HG02678 (cell line): ENCODE results near the gene SEMA6B.
"Not testable (repeated sequence)": the region's sequence is repeated elsewhere in the genome, so short reads cannot be mapped to it uniquely, and the experiment has no call there.

Experiments
- ATAC-seq: cut with Tn5 transposase; IDR thresholded peaks from one replicate; pipeline ENCODE4 v1.9.1; 2021; ENCODE audit warnings: mild to moderate bottlenecking, moderate library complexity; ENCODE audit not compliant: unreplicated experiment

SEMA6B gene

DNA sequence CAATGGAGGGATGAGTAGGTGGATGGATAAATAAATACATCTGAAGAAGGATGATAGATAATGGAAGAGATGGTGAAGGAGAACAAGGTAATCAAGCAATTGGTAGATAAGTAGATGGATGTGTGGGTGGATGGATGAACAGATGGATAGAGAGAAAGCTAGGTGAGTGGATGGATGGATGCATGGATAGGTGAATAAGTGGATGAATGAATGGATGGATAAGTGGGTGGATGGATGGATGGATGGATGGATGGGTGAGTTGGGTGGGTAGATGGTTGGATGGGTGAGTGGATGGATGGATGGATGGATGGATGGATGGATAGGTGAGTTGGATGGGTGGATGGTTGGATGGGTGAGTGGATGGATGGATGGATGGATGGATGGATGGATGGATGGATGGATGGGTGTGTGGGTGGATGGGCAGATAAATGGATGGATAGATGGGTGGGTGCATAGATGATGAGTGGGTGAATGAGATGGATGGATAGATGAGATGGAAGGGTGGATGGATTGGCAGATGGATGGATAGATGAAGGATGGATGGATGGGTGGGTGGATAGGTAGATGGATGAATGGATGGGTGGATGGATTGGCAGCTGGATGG, 6.3 kb downstream of the SEMA6B start:
- no peak for ATAC-seq

DNA sequence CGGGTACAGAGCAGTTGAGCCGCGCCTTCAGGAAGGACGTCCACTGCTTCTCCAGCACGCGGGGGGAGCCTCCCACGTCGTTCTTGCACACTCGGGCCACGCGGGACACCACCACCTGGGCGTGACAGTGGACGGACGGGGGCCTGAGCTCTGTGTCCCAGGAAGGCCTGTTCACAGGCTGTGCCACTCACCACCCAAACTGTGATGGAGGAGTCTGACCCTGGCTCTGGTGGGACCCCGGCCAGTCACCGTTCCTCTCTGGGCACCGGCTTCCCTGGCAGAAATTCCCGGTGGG, 7.0 kb downstream of the SEMA6B start:
- no peak for ATAC-seq

GRCh38 chr19:4550479-4551050, 8.9 kb downstream of the SEMA6B start:
- no peak for ATAC-seq

GRCh38 chr19:4550018-4550417, 9.5 kb downstream of the SEMA6B start:
- no peak for ATAC-seq

DNA sequence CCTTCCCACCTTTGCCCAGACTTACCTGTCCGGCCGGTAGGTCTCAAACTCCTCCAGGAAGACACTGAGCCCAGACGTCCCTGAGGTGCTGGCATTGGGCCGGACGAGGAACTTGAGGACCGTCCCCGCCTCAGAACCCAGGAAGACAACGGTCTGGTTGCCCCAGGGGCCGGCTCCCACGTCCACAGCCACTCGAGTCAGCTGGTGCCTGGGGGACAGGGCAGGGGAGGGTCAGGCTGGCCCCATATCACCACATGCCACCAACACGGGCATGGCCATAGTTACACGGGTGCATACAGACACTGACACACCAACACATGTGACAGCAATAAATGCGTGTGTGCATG, 11.3 kb downstream of the SEMA6B start:
- ATAC-seq = no peak

- no peak for ATAC-seq
These were observed 11.9 kb downstream of the SEMA6B start for GRCh38 chr19:4547303-4548237.

DNA sequence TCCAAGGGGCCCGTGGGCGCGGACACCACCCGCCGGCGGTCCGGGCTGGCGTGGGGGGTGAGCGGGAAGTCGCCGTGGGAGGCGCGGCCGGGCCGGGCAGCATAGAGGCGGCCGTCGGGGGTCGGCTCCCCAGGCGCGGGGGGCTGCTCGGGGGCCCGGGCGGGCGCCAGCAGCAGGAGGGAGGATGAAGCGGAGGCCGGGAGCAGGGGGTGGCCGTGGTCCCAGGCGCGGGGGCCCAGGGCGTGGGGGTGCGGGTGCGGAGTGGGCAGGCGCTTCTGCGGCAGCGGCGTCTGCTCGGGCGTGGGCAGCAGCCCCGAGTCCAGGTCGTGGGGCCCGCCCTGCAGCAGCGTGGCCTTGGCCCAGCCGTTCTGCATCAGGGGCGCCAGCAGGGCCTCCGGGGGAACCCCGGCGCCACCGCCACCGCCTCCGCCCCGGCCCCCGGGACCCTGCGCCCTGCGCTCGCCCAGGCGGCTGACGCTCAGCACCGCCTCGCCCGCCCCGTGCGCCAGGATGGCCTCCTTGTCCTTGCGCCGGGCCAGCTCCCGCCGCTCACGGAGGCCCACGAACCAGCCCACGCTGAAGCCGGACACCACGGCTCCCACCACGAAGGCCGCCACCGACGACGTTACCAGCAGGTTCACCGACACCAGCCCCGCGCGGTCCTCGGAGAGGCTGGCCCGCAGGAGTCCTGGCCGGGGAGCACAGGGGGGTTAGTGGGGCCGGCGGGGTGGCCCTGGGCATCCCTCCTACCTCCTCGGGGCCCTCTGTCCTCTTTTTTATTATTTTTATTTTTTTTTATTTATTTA, 15.4 kb downstream of the SEMA6B start:
- no peak for ATAC-seq

- no peak for ATAC-seq
These were observed 16.3 kb downstream of the SEMA6B start for GRCh38 chr19:4542896-4543841.

DNA sequence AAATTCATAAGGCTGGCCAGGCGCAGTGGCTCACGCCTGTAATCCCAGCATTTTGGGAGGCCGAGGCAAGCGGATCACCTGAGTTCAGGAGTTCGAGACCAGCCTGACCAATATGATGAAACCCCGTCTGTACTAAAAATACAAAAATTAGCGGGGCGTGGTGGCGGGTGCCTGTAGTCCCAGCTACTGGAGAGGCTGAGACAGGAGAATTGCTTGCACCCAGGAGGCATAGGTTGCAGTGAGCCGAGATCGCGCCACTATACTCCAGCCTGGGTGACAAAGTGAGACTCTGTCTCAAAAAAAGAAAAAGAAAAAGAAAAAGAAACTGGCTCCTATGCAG, 17.7 kb downstream of the SEMA6B start:
- not testable (repeated sequence) for ATAC-seq

GRCh38 chr19:4541114-4541805, 18.2 kb downstream of the SEMA6B start:
- no peak for ATAC-seq

DNA sequence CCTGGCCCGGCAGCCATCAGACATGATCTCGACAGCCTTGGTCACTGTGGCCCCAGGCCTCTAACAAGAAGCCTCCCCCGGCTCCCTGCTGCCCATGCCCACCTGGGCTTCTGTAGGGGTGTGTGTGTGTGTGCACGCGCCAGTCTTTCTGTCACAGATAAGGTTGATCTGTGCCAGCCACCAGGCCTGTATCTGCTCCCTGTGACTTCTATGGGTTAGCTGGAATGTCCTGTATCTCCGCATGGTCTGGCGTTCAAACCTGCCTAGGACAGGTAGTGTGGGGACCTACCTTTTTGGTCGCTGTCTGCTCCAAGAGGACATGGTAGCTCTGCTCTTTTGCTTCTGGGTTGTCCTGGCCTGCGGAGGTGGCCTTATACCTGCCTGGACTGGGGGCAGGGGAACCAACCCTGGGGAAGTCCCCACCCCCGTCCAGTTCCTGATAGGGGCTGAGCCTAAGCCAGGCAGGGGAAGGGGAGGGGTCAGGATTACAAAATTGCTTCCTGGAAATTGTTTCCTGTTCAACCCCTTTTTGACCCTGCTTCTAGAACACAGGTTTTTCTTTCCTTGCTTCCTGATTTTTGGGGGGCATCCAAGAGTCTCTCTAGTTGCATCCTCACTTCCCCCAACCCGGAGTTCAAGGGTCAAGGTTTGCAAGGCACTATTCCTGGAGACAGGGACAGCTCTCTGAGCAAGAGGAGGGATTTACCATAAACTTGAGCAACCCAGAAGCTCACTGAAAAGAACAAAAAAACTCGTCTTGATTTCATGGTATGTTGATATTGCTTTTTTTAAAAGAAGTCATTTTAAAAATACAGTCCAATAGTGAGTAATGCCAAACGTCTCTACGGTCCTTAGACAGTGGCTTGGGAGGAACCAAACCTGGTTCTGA, 19.5 kb downstream of the SEMA6B start, which contains the start of gene LRG1:
Gene LRG1 (minus strand): TSS at position 344 of the 889 bp plus-strand sequence. CDS start 23 bp downstream, at position 321.
- no peak for ATAC-seq

- no peak for ATAC-seq
These were observed 20.3 kb downstream of the SEMA6B start for GRCh38 chr19:4539169-4539692.

DNA sequence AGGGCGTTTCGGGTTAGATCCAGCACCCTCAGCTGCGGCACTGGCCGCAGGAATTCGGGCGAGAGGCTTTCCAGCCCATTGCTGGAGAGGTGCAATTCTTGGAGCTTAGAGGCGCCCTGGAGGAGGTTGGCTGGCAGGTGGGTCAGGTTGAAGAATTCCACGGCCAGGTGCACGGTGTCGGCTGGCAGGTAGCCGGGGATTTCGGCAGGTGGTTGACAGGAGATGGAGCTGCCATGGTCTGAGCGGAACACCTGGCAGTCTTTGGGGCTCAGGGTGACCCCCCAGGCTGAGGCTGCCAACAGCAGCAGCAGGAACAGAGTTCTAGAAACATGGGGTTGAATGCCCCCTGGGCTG, 20.9 kb downstream of the SEMA6B start:
- no peak for ATAC-seq

DNA sequence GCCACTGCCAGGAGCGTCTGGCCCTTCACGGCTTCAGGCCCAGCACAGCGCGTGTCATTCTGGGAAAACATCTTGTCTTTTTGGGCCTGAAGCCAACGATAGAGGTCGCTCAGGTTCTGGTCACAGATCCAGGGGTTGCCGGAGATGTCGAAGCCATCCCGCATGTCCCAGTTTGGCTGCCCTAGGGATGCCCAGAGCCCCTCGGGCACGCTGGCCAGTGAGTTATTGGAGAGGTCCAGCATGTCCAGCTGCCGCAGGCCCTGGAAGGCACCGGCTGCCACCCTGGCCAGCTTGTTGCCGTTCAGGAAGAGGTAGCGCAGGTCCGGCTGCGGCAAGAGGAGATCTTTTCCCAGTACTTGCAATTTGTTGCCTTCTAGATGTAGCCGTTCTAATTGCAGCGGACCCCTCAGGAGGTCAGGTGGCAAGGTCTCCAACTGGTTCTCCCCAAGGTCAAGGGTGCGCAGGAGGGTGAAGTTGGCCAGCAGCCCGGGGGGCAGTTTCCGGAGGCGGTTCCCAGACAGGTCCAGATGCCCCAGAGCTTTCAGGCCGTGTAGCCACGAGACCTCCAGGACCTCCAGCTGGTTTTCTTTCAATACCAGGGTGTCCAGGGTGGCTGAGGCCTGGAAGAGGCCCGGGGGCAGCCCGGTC, 21.4 kb downstream of the SEMA6B start:
- no peak for ATAC-seq

GRCh38 chr19:4536798-4537197, 22.7 kb downstream of the SEMA6B start:
- no peak for ATAC-seq

- no peak for ATAC-seq
These were observed 24.4 kb downstream of the SEMA6B start, which contains the start of gene PLIN5 for GRCh38 chr19:4534836-4535658. TSS of gene PLIN5 (minus strand) at chr19:4535224. CDS start at chr19:4534074, 1,150 bp downstream.

DNA sequence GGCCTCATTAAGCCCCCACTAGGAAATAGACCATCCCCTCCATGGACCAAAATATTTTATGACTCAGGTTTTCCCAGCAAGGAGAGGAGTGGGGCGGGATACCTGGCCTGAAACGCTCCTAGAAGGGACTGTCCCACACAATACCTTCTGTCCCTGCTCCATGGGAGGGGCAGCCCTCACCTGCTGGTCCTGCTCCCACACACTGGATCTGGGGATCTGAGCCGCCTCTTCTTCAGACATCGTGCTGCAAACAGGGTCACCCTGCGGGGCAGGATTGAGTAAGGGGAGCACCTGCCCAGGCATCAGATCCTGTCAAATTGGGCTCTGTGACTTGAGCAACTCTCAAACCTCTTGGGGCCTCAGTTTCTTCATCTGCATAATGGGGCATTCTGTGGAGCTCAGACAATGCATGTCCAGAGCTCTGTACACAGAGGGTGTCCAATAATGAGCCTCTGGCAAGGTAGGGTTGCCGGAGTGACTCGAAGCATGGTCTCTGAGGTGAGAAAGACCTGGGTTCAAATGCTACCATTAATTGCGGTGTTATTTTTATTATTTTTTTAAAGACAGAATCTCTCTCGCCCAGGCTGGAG, 25.6 kb downstream of the SEMA6B start:
- ATAC-seq = no peak
